Measurements from ENCODE around the gene TUBGCP6.
"Not testable (repeated sequence)": the region's sequence is repeated elsewhere in the genome, so short reads cannot be mapped to it uniquely, and the experiment has no call there.

Gene TUBGCP6

GRCh38 chr22:50280022-50280707 is 35.3 kb upstream of the TUBGCP6 start:
- FAIRE-seq = no peak

GRCh38 chr22:50278956-50279619 is 34.3 kb upstream of the TUBGCP6 start:
- FAIRE-seq = no peak

GRCh38 chr22:50278461-50278860 is 33.6 kb upstream of the TUBGCP6 start:
- FAIRE-seq = no peak

- no peak for FAIRE-seq
Measured at GRCh38 chr22:50277761-50278160, 32.9 kb upstream of the TUBGCP6 start.

DNA sequence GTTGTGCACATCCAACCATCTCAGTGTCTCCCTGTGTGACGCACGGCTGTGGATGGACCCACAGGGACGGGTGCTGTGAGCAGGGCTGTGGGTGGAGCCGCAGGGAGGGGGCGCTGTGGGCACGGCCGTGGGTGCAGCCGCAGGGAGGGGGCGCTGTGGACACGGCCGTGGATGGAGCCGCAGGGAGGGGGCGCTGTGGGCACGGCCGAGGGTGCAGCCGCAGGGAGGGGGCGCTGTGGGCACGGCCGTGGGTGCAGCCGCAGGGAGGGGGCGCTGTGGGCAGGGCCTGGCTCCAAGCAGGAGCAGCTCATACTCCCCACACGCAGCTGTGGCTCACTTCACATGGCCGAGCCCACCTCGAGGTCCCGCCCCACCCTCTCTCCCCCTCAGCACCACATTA is 31.3 kb upstream of the TUBGCP6 start:
- no peak for FAIRE-seq

DNA sequence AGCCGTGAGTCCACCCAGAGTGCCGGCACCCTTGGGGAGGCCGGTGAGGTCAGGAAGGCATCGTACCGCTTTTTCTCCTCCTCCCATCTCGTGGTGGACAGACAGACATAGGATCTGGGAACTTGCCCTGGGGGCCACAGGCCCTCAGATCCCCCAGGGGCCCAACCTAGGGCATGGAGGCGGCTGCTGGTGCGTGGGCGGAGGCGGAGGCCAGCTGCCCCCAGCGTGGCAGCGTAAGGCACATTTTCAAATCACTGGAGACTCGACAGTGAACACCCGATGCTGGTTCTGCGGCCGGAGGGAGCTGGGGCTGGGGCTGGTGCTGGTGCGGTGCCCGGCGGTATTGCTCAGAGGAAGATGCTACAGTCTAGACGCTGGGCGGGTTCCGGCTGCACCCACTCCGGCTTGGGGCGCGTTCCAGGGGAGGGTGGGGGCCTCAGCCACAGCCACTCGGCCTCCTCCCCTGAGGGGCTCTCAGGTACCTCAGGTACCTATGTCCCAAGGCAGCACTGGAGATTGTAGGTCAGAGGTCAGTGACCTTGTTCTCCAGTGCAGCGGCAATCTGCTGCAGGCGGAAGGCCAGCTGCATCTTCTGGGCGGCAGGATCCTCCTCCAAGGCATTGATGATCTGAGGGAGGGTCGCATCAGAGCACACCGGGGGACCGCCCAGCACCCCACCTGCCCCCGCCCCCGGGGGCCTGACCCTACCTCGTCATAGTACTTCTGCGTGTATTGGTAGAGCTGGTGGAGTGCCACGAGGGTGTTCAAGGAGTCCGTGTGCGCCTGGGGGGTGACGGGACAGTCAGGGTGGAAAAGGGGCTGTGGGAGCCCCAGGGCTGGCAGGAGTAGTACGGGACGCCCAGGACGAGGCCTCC is 30.6 kb upstream of the TUBGCP6 start:
- FAIRE-seq = no peak

DNA sequence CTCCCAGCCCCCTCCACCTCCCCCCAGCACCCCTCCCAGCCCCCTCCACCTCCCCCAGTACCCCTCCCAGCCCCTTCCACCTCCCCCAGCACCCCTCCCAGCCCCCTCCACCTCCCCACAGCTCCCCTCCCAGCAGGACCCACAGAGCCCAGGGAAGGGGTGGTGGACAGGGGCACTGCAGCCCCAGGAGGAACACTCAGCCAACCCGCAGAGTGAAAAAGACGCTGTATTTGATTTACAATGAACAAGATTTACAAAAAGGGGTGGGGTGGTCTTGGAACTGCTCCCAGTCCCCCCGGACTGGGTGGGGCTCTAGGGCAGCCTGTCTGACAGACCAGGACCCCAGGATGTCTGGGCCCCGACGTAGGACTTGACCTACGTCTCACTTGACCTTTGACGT is 29.9 kb upstream of the TUBGCP6 start:
- FAIRE-seq = no peak

DNA sequence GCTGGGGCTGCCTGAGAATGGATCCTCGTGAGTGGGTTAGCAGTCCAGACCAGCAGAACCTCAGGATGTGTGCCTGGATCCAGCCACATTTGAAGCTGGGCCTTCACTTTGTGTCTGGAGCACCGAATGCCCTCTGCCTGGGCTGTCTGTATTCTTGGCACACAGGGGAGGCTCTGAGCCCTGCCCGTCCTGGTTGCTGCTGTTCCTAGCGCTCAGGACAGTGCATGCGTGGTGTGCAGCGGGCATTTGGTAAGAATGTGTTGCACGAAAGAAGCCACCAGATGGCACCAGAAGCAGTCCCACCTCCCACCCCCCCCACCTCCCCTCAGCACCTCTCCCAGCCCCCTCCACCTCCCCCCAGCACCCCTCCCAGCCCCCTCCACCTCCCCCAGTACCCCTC is 29.5 kb upstream of the TUBGCP6 start:
- no peak for FAIRE-seq

GRCh38 chr22:50273781-50274180 is 29.0 kb upstream of the TUBGCP6 start:
- not testable (repeated sequence) for FAIRE-seq

DNA sequence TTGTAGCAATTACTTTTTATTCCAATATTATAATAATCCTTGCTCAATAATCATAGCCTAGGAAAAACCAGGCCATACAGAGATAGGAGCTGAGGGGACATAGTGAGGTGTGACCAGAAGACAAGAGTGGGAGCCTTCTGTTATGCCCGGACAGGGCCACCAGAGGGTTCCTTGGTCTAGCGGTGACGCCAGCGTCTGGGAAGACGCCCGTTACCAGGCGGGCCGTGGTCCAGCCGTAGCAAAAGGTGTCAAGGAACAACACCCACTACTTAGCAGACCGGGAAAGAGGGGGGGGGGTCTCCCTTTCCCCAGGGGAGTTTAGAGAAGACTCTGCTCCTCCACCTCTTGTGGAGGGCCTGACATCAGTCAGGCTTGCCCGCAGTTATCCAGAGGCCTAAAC is 28.5 kb upstream of the TUBGCP6 start:
- FAIRE-seq = not testable (repeated sequence)

DNA sequence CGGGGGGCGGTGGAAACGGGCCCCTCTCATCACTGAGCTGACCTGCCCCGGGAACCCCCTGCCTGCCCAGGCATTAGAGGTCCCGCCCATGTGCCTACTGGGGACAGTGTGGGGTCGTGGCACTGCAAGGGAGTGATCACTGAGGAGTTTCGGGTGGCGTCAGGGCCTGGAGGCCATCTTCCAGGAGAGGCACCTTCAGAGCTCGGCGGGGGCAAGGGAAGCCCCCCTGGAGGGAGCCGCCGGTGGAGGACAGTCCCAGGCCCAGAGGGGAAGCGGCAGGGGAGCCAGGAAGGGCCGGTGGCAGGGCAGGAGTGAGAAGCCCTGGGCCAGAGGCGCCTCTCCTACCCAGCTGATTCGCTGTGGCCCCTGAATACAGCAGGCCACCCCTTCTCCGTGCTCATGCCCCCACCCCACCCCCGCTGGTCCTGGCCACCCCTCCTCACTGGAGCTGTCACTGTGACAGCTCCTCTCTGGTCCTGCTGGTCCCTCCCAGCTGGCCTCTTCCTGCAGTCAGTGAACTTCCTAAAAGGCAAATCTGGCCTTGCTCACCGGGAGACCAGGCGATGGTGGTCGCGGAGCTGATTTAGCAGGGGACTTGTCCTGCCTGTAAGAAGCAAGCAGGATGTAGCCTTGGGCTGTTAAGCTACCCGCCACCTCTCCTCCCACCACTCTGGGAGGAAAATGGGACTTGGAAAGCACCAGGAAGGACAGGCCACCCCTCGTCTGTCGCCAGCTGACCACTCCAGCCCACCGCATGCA is 27.4 kb upstream of the TUBGCP6 start:
- no peak for FAIRE-seq

- FAIRE-seq = no peak
Measured at GRCh38 chr22:50271519-50271970, 26.7 kb upstream of the TUBGCP6 start.

DNA sequence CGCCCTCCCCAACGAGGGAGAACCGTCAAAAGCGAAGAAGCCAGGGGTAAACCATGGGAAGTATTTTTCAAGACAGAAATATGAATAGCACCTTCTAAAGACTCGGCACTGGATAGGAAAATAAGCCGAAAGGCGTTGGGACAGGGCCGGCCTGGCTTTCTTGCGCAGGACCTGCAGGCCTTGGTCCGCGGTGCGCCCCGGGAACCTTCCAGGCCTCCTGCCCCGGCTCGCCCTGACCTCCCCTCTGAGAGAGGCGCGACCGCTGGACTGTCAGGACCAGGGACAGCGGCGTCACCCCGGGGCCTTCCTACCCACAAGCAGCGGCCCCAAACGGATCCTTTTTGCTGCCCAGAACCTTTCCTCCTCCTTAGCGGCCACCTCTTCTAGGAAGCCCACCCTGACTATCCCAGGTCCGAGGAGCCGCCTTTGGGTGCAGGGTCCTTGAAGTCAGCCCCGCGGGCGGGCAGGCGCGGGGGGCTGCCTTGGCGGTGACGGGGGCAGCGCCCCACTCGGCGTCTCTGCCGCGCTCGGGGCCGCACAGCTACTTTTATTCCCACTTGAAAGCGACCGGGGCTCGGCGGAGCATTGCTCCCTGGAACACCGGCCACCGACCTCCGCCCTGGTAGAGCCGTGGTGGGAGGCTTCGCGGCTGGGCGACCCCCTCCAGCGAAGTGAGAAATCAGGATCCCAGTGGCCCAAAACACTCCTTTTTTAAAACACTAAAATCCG is 26.0 kb upstream of the TUBGCP6 start:
- no peak for FAIRE-seq

DNA sequence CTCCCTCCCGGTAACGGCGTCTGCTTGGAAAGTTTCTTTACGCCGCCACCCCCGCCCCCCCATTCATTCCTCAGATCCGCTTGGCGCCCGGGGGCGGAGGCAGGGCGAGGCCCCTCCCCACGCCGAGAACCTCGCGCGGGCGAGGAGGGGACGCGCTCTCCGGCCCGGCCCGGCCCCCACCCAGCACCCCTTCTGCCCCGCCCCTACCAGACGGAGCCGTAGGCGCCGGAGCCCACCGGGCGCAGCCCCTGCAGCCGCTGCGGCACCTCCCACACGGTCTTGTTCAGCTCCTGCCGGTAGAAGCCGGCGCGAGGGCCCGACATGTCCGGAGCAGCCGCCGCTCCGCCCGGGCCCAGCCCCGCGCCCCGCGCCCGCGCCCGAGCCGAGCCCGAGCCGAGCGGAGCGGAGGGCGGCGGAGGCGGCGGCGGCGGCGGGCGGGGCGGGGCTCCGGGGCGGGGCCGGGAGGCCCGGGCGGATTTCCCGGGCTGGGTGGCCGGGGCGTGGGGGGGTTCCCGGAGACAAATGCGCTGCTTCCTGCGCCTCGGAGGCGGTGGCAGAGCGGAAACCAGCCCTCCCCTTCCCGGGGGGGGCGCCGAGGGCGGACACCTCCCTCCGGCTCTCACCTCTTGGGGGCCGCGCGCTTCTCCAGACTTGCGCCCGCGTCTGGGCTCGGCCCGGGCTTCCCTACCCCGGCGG is 25.3 kb upstream of the TUBGCP6 start, which contains the start of gene MAPK11:
TSS of gene MAPK11 (minus strand) at position 411 of the 696 bp plus-strand sequence. CDS start at position 323, 88 bp downstream.
- FAIRE-seq = no peak

DNA sequence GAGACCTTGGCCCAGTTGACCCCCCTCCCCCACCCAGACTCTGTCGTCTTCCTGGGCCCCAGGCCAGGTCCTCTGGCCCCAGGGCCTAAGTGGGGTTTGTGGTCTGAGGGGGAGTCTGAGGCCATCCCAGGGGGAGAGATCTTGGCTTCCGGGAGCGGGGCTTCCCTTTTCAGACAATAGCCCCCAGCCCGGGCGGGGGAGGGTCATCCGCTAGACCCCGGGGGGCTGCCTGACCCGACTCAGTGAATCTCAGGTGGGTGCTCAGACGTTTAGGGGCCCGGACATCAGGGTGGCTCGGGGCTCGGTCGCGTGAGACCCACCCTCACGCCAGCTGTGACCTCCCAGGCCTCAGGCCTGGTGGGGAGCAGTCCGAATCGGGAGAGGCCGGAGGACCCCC is 24.7 kb upstream of the TUBGCP6 start:
- FAIRE-seq = no peak

DNA sequence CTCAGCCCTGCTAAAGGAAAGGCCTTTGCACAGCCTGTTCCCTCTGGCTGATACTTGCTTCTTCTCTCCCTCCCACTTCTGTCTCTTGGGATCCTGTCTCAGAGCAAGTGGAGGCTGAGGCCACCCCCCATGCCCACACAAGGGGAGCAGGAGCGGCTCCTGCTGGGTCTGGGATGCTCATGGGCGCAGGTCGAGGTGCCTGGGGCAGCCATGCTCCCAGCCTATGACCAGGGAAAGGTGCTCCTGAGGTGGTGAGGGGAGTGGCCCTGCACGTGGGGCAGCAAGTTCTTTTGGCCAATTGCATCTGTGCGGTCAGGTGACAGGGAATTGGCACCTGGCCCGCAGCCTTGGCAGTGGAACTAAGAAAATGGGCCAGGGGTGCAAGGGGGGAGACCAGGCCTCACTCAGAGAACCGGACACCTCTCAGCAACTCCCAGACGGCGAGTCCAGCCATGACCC is 23.9 kb upstream of the TUBGCP6 start:
- FAIRE-seq = no peak

DNA sequence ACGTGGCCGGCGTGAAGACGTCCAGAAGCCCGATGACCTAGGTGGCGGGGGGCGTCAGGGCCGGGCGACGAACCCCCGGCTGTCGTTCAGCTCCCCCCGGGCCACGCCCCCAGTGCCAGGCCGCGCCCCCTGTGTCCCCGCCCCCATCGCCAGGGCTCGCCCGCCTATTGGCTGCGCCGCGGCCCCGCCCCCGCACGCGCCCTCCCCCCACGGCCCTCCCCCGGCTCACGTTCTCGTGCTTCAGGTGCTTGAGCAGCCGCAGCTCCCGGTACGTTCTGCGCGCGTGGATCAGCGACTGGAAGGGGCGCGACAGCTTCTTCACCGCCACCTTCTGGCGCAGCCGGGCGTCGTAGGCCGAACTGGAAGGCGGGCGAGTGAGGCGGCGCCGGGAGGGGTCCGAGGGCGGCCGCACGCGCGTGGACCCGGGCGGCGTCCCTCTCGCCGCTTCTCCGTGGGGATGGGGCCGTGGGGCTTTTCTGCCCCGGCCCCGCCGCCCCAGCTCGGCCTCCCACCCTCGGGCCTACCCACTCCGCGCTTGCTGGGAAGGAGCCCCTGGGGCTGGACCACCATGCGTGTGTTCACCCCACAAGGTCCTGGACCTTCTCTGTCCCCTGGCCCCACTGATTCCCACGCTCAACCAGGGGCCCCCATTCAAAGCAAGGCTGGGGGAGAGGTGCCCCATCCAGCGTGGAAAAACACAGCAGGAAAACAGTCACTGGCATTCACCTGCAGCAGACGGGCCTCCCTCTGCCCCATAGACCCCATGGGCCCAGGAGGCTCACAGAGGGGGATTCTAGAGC is 23.0 kb upstream of the TUBGCP6 start:
- no peak for FAIRE-seq

- FAIRE-seq = no peak
Measured at GRCh38 chr22:50266994-50267393, 22.2 kb upstream of the TUBGCP6 start.

DNA sequence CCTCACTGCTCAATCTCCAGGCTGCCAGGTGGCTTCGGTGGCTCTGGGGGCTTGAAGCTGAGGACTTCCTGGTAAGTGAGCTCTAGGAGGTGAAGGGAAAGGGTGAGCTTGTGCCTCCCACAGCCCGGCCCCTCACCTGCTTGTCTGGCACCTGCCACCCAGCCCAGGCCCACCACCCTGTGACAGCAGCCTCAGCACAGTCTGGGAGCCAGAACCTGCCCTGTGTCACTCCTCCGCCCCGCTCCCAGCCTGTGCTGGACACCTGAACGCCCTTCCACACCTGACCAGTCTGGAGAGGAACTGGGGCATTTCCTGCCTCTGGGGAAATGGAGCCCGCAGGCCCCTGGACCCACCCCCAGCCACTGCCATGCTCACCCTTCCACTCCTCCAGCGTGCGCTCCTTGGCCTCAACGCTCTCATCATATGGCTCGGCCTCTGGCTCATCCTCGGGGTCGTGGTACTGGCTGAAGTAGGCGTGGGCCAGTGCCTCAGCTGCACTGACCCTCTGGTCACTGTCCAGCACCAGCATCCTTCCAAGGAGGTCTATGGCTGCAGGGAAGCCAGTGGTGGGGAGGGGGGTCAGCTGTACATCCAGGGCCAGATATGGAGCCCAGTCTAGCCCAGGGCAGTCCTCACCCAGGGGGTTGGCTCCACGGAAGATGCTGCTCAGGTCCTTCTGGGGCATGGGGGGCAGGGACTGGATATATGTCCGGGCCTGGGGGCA is 20.3 kb upstream of the TUBGCP6 start:
- no peak for FAIRE-seq

Measured in colon (tissue), 2 donors.